Transverse colon (tissue), 4 donors: ENCODE measurements around the gene CCT7. TPM values are rescaled to one million over a fixed set of nuclear protein-coding genes. Genes with fewer than 3 reads are reported as not detected.

ENCODE experiments used
- DNase-seq: peaks from one replicate; pipeline ENCODE4 v3.0.0-alpha.2; 2019
- H3K27ac ChIP-seq, 4 donors: fragments of 200-600 bp; sonication (generic); 2 replicates each; pipeline ENCODE4 v1.5.1; 2016 to 2018; ENCODE audit warnings: inconsistent platforms in 4 of 4
- H3K27me3 ChIP-seq: fragments of 200-600 bp; sonication (generic); 2 replicates; pipeline ENCODE4 v1.5.1; 2017; ENCODE audit warnings: inconsistent platforms
- H3K36me3 ChIP-seq, 4 donors: fragments of 200-600 bp; sonication (generic); 2 replicates each; pipeline ENCODE4 v1.5.1; 2017 to 2019; ENCODE audit warnings: inconsistent platforms in 4 of 4
- H3K4me1 ChIP-seq, 4 donors: fragments of 200-600 bp; sonication (generic); 2 replicates each; pipeline ENCODE4 v1.5.1; 2017 to 2020; ENCODE audit warnings: inconsistent platforms in 4 of 4
- H3K4me3 ChIP-seq, 4 donors: fragments of 200-600 bp; sonication (generic); 1 replicate in 1 of 4; 2 replicates in 3 of 4; pipeline versions ENCODE4 v1.5.1 to v1.6.1; 2017 to 2019; ENCODE audit warnings: inconsistent platforms in 4 of 4
- H3K9me3 ChIP-seq, 2 donors: fragments of 200-600 bp; sonication (generic); 2 replicates each; pipeline ENCODE4 v1.5.1; 2017 to 2019; ENCODE audit warnings: inconsistent platforms in 2 of 2
- CTCF ChIP-seq, 5 experiments: fragments of 200-600 bp in 3 of 5; fragments of 450-650 bp in 2 of 5; sonication (generic) in 3 of 5; IDR thresholded peaks; 1 replicate in 2 of 5; 2 replicates in 3 of 5; pipeline ENCODE4 v1.5.1; 2016 to 2017; ENCODE audit warnings: antibody characterized with exemption in 5 of 5, inconsistent platforms in 3 of 5, mild to moderate bottlenecking in 2 of 5, moderate library complexity in 1 of 5
- EP300 ChIP-seq: sonication (generic); formaldehyde crosslinking; IDR thresholded peaks from one replicate; pipeline ENCODE4 v1.6.1; 2017; ENCODE audit warnings: antibody characterized with exemption, low read depth
- POLR2A ChIP-seq: fragments of 450-650 bp; IDR thresholded peaks from one replicate; pipeline ENCODE4 v1.6.1; 2016; ENCODE audit warnings: antibody characterized with exemption, mild to moderate bottlenecking, moderate library complexity
- POLR2AphosphoS5 ChIP-seq, 3 donors: sonication (generic); formaldehyde crosslinking; IDR thresholded peaks; one replicate each; pipeline ENCODE4 v1.6.1; 2016; ENCODE audit warnings: antibody characterized with exemption in 3 of 3
- WGBS, 2 donors: methylation state at CpG; one replicate each; pipeline ENCODE4 v1.1.5; 2018; ENCODE audit warnings: low coverage in 1 of 2; 5-methylcytosine and 5-hydroxymethylcytosine counted together
- in situ Hi-C, 4 donors: fragments of 200-750 bp; cut with MboI; loops; one replicate each; pipeline versions ENCODE4 v1.15.0 to v1.15.1; 2017; ENCODE audit warnings: low sequenced_read_pairs in 3 of 4, low pct_ligation_motif_present in 1 of 4, low pct_unique_long_range_greater_than_20kb in 1 of 4
- intact Hi-C: fragments of 100-400 bp; cut with DNase I; formaldehyde crosslinking; loops from one replicate; pipeline ENCODE4 v1.15.1; 2023; ENCODE audit warnings: low total_unique reads
- total RNA-seq, 4 donors: library from RNA; depleted of rRNA; stranded (reverse); fragments of >200 nt; gene quantifications; one replicate each; pipeline ENCODE4 v1.1.0, GENCODE V29; 2016

Gene CCT7
- total RNA-seq, 4 donors from 2014 or later = 87.9 to 171 (median 116) TPM

GRCh38 chr2:73258913-73259215, 24.8 kb downstream of the CCT7 start:
- H3K36me3 ChIP-seq = no peaks in the 10 kb centered on the region
- no peak overlapping the region for H3K4me3 ChIP-seq
- no peaks in the 10 kb centered on the region for H3K4me1 ChIP-seq
- no peak overlapping the region for H3K27ac ChIP-seq
- intact Hi-C loops (no loop called here), in situ Hi-C loops (no loop called here)
- no peaks in the 10 kb centered on the region for H3K27me3 ChIP-seq
- DNase-seq = no peak
- WGBS, 2 donors = 97% methylated on average over 4 of the region's 9 CpGs; no CpG with 5 or more reads in 1 of the 2 donors
- no peaks in the 10 kb centered on the region for H3K9me3 ChIP-seq
- TF ChIP-seq CTCF (IDR thresholded peaks at IDR 0.05) = no peak
- TF ChIP-seq POLR2AphosphoS5 (IDR thresholded peaks at IDR 0.05) = no peak
- no peak for TF ChIP-seq EP300
- TF ChIP-seq POLR2A = no peak

- Histone ChIP-seq H3K4me1 (no peaks in the 10 kb centered on the region), H3K27ac (no peak overlapping the region), H3K36me3 (no peaks in the 10 kb centered on the region), H3K4me3 (no peak overlapping the region), H3K27me3 (no peaks in the 10 kb centered on the region), H3K9me3 (no peaks in the 10 kb centered on the region)
- intact Hi-C loops = no loop called here
- WGBS, 2 donors = 93 to 100% methylated on average over 1 to 8 of the region's 8 CpGs
- DNase-seq = no peak
- TF ChIP-seq POLR2A (no peak), EP300 (no peak), CTCF (IDR thresholded peaks at IDR 0.05) (no peak), POLR2AphosphoS5 (IDR thresholded peaks at IDR 0.05) (no peak)
- in situ Hi-C loops = no loop called here
Measured at GRCh38 chr2:73259276-73259675, 25.2 kb downstream of the CCT7 start.

GRCh38 chr2:73259704-73260337, 25.7 kb downstream of the CCT7 start:
- Histone ChIP-seq H3K4me1 (no peaks in the 10 kb centered on the region), H3K27me3 (no peaks in the 10 kb centered on the region), H3K9me3 (no peaks in the 10 kb centered on the region), H3K36me3 (no peaks in the 10 kb centered on the region), H3K4me3 (no peak overlapping the region), H3K27ac (no peak overlapping the region)
- DNase-seq = no peak
- intact Hi-C loops (no loop called here), in situ Hi-C loops (no loop called here)
- TF ChIP-seq POLR2A (no peak), EP300 (no peak), POLR2AphosphoS5 (IDR thresholded peaks at IDR 0.05) (no peak), CTCF (IDR thresholded peaks at IDR 0.05) (no peak)
- 68% methylated on average over 4 of the region's 4 CpGs; no CpG with 5 or more reads in 1 of the 2 donors for WGBS, 2 donors

- no peaks in the 10 kb centered on the region for H3K4me1 ChIP-seq
- intact Hi-C loops = no loop called here
- no peaks in the 10 kb centered on the region for H3K9me3 ChIP-seq
- H3K27me3 ChIP-seq = no peaks in the 10 kb centered on the region
- no peak overlapping the region for H3K27ac ChIP-seq
- H3K4me3 ChIP-seq = no peak overlapping the region
- H3K36me3 ChIP-seq = no peaks in the 10 kb centered on the region
- in situ Hi-C loops = no loop called here
- WGBS, 2 donors = 56% methylated on average over 17 of the region's 17 CpGs; no CpG with 5 or more reads in 1 of the 2 donors
- TF ChIP-seq EP300 (no peak), CTCF (IDR thresholded peaks at IDR 0.05) (peak in 2 of 5 experiments; percentile 20 to 27), POLR2A (no peak), POLR2AphosphoS5 (IDR thresholded peaks at IDR 0.05) (no peak)
- DNase-seq = peak; percentile 22
Measured at GRCh38 chr2:73260338-73260984, 26.4 kb downstream of the CCT7 start.
